GM18520 (cell line): ENCODE measurements around the gene IL31RA.
"Not testable (repeated sequence)": the region's sequence is repeated elsewhere in the genome, so short reads cannot be mapped to it uniquely, and the experiment has no call there.

Experiments
- ATAC-seq: cut with Tn5 transposase; IDR thresholded peaks from one replicate; pipeline ENCODE4 v1.9.1; 2021; ENCODE audit not compliant: unreplicated experiment

Gene IL31RA

DNA sequence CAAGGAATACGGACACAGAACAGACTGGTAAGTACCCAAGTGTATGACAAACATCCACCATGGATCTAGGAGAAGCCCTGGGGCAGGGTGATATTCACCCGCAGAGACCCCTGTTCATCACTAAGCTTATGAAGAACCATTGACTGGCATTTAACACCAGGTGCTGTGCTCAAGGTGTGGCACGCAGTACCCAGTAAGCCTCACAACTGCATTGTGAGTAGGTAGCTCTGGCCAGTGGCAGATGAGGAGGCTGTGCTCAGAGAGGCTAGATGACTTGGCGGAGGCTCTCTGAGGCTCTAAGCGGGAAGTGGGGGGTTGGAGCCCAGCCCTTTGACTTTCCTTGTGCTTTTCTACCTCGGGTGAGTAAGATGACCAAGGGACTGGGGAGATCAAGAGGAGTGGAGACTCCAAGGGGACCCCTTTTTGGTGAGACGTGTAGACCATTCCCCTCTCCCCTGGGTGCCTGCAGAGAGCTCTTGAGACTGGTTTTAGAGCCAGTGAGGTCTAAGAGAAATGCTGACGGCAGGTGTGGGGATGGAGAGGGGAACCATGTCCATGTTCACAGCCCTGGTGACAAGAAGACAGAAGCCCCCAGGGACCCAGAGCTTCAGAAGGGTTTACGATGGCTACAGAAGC is 72.8 kb downstream of the IL31RA start:
- no peak for ATAC-seq

DNA sequence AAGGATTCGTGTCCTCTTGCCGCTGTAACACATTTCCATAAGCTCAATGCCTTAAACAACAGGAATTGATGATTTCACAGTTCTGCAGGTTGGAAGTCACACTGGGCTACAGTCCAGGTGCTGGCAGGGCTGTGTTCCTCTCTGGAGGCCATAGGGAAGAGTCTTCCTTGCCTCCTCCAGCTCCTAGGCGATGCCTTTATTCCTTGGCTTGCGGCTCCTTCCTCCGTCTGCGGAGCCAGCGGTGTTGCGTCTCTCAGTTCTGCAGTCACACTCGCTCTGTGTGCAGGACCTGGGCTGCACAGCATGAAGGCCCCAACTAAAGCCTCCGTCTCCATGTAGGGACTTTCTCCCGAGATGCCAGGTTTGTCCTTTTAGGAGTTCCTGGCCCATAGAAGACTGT is 73.6 kb downstream of the IL31RA start:
- ATAC-seq: no peak

DNA sequence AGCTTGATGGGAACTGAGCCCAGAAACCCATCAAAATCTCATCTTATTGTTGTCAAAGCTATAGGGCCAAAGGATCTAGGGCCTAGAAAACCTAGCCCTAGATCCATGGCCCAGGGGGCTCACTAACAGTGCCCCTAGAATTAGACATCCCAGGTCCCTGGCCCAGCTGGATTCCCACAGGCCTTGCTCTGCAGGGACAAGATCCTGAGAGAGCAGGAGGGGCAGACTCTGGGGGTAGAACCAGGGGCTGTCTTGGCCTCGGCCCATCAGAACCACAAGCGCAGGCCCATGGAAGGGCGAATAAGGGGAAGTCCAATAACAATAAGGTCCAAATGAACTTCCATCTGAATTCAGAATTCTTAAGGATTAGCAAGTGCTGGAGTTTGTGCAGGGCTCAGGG is 74.0 kb downstream of the IL31RA start:
- no peak for ATAC-seq

DNA sequence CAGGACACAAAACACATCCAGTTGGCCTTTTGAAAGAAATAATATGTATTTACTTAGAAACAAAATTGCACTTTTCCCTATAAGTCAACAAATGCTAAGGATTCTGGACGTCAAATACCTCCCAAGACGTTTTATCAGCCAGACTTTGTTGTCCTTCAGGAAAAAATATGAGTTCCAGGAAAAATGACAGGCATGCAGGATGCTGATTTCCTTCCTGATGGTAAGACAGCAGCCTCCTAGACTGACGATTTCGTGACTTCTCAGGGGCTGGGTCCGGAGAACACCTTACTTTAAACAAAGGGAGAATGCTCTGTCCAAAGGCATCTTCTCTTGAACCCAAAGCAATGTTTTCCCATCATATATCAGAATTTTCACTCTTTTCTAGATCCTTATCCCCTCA is 74.6 kb downstream of the IL31RA start:
- no peak for ATAC-seq

DNA sequence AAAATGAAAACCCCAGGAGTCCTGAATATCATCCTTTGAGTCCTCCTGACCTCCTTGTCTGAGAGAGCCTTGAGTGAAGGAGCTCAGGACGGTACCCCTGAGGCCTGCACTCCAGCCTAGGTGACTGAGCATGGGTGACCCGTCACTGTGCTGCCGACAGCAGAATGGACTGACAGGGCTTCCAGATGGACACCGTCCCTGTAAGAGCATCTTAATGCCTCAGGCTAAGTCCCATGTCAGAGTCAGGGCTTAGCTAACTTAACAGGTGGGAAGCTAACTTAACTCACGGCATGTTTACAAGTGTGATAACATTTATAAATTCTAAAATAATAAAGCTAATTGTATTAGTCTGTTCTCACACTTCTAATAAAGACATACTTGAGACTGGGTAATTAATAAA is 75.3 kb downstream of the IL31RA start:
- no peak for ATAC-seq

DNA sequence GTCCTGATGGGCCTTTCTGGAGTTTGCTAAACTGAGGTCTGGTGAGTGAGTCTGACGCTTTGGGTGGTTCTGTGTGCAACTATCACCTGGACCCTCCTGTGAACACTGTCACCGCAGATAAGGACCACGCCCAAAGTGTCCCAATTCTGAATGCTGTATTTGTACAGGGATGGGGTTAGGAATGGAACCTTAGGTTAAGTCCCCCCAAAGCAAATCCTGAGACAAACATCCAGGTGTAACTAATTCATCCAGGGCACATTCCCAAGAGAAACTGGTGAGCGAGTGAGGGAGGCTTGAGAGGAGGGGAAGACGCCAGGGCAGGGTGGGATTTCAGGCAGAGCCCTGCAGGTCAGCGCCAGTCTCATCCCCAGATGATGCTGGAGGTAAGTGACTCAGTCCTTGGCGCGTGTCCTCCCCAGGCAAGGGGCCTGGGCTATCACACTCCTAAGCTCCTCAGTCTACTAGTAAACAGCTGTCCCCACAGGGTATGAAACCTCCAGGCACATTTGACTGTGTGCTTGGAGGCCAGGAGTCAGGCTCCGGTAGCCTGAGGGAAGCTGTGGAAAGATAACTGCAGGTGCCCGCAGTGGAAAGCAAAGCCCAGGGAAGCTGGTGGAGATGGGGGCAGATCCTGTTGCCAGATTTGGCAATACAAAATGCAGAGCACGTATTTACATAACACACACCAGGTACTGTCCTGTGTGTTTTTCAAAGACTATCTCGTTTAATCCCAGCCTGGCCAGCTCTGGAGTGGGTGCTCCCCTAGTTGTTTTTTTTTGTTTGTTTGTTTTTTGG is 76.9 kb downstream of the IL31RA start:
- no peak for ATAC-seq

DNA sequence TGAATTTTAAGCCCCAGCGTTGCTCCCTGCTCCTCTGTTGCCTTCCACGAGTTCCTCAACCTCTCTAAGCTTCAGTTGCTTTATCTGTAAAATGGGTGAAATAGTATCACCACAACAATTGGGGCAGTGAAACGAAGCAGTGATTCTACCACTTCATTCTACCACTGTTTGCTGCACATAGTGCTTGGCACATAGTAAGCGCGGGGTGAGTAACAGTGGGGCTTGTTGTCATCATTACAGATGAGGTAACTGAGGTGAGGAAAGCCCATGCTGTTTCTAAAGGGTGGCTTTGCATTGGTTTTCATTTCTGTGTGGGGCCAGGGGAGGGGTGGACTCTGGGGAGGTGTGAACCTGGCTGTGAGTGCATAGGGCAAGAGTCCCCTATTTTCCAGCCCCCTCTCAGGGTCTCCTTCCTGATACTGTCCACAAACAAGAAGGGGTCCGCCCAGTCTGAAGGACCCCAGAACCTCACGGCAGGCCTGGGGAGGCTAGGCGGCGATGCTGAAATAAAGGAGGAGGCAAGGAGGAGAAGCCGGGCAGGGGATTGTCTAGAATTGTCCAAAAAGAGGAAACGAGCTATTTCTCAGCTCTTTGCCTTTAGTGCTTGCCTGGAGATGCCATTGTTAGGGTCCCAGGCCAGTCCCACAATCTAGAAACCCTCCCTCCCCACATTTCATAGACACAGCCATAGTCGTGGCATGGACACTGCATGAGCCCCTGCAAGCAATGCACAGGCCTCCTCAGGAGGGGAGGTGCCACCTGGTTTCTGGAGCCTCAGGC is 78.1 kb downstream of the IL31RA start:
- ATAC-seq: no peak

DNA sequence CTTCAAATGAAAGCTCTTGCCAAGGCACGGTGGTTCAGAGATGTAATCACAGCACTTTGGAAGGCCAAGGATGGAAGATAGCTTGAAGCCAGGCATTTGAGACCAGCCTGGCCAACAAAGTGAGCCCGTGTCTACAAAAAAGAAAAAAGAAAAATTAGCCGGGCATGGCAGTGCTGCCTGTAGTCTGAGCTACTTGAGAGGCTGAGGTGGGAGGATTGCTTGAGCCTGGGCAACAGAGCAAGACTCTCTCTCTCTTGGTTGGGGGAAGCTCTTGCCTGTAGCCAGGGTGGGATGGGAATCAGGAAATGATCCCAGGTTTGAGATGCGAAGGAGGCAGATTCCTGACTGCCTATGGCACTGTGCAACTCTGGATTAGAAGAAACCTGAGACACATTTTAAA is 81.5 kb downstream of the IL31RA start:
- ATAC-seq: no peak

DNA sequence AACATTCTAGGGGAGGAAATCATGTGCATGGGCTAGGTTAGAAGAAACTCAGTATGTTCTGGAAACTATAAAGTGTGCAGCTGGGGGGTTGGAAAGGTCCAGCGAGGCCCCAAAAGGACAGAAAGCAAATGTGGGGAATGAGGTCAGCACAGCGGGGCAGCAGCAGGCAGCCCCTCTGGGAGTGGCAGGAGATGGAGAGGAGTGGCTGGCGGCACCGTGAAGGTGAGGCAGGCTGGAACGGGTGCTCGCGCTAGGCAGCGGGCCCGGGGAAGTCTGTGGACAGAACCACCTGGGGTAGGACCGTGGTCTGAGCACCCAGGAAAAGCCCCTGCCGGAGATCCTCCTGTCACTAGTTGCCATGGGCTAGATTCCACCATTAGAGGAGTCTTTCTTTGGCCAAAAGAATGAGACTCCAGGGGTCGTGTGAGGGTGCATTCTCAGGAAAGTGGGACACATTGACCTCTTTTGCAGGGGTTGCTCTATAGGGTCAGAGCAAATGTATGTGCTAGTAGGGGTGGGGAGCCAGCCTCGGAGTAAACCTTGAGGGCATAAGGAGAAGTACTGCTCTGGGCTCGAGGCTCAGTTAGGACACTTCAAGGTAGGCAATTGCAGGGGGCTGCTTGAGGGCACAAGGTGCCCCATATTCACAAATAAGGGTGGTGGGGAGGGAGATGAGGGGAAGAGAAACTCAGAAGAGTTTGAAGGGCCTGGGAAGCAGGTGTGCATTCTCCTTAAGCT is 82.4 kb downstream of the IL31RA start:
- no peak for ATAC-seq

DNA sequence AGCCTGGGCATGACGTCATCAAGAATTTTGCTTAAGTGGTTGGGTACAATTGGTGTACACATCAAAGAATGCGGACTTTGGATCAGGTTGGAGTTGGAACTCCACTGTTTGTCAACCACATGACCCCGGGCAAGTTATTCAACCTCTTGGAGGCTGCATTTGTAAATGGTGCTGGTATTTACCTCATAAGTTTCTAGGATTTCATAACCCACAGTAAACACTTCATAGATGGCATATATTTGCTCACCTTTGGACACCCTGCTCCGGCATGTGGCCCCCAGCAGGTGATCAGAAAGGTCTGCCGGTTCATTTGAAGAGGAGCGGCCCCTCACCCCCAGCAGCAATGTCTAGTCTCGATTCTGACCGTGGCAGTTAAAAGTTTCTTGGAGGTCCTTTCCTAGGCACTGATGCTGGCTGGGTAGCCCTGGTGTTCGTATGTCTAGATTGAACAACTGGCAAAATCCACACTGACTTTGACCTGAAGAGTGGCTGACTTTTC is 83.0 kb downstream of the IL31RA start:
- ATAC-seq: no peak

DNA sequence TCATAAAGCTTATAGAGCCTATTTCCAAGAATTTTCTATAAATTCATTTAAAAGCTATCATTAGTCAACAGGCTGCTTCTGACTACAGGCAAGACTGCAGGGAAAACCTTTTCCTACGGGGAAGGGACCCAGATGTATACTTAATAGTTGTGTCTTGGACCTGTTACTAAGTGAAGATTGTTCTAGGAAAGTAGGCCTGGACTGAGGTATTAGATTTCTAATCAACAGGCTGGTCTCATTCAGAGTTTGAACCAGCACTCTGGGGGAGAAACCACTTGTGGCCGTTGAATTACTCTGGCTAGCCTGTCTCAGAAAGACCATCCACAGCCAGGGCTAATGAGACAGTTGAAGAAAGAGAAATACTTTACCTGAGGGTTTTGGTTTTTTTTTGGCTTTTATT is 83.6 kb downstream of the IL31RA start:
- no peak for ATAC-seq

DNA sequence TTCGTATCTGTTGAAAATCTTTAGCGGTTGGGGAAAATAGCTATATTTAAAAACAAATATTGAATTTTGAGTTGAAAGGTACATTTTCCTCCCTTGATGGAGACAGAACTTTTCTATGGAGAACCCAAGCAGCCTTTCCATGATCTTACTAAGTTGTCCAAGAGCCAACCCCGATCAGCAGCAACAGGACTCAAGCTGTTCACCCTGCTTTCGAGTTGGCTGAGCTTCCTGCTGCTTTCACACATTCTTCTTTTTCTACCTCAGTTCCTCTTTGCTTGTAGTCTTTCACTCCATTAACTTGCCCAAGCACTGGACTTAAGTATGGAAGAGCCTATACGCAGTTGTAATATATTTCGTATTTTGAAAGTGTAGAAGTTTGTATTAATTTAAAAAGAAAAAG is 84.2 kb downstream of the IL31RA start:
- ATAC-seq: no peak

DNA sequence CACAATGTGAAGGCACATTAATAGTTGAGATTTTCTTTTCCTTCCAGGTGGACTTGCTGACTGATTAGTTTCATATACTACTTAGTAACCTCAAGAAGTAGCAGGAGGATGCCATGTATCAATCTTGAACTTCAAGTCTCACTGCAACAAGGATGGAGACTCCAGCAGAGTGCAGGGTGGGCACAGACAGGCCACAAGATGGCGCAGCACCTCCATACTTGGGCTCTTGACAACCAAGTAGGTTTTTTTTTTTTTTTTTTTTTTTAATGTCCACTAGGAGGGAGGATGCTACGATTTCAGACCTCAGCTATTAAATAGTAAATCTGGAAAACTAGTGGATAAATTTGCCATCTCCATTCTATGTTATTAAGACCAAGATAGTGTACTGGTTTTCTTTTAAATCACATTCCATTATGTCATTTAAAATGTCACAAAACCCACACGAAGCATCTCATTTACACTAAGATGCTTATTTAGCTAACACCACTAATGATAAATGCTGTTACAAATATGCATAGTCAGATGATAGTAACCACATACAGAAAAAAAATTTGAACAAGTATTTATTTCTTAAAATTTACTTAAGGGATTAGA is 85.0 kb downstream of the IL31RA start:
- ATAC-seq: no peak

DNA sequence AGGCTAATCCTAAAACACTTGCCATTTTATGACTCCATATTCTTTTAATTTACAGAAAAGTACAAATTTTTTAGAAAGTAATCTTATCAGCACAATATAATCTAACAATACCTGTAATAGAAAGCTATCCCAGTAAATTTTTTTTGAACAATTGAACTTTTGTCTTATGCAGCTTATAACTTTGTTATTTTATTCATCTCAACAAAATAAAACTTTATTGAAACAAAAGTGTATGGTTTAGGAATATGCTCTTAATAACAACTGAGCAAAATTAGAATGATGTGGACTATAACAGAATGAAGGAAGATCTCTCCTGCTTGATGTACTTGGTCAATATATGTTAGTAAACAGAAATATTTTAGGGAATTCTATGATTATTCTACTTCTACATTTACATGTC is 86.4 kb downstream of the IL31RA start:
- not testable (repeated sequence) for ATAC-seq

DNA sequence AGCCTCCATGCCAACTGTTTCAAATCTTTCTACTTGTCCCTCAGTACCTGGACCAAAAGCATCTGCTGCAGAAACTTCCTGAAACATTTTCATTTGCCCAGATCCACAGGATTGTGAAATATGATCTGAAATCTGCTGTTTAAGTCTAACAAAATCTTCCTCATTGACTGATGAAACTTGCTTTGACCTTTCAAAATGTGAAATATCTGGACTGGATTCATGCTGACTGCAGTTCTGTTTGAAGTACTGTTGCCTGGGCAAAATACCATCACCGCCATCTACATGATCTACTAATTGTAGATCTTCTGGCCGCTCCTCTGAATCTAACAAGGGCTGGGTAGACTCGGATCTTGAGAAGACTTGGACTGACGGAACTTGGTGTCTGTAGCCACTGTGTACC is 90.0 kb downstream of the IL31RA start:
- ATAC-seq: not testable (repeated sequence)

DNA sequence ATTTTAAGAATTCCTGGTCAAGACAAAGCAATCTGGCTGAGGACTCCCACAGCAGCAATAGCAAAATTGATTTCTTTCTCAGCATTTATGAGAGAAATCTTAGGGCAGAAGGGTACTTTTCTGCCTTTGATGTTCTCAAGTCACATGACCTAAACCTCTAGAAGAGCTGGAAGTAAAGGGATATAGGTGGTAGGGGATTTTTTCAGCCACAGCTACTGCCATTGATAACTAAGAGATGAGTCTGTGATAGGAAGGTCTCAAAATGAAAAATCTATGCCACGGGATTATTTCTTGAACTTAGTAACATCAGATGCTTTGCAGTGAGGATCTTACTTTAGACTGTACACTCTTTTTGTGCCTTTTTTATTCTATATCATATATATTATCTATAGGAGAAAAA is 108.1 kb downstream of the IL31RA start:
- ATAC-seq: no peak

DNA sequence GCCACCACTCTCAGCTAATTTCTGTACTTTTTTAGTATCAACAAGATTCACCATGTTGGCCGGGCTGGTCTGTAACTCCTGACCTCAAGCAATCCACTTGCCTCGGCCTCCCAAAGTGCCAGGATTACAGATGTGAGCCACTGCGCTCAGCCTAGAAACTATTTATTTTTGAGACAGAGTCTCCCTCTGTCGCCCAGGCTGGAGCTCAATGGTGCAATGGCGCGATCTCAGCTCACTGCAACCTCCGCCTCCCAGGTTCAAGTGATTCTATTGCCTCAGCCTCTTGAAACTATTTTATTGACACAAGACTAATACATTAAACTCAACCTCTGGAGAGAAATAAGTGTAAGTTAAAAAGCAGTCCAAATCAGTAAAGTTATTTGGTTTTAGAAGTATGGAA is 109.6 kb downstream of the IL31RA start:
- no peak for ATAC-seq

DNA sequence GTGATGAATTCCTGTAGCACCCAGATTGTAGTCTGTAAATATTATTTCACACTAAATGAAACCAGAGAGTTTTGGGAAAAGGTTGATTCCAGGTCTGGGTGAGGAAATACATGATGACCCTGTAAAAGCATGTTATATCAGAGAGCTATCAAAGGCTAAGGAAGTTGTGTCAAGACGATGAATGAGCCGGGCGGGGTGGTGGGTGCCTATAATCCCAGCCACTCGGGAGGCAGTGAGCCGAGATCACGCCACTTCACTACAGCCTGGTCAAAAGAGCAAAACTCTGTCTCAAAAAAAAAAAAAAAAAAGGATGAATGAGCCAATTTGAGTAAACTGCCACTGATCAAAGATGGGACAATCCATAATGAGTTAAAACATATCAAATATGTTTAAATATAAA is 114.4 kb downstream of the IL31RA start:
- ATAC-seq: no peak

DNA sequence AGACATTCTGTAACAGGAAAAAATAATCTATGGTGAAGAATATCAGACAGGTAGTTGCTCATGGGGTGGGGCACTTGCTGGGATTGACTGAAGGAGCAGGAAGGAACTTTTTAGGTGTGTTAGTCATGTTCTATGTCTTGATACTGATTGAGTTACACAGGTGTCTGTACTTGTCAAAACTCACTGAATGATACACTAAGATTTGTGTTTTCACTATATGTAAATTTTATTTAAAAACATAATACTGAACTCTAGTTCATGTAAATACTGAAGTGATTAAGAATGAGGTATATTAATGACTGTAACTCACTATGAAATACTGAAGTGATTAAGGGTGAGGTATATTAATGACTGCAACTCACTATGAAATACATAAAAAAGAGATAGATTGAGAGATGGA is 115.1 kb downstream of the IL31RA start:
- no peak for ATAC-seq

DNA sequence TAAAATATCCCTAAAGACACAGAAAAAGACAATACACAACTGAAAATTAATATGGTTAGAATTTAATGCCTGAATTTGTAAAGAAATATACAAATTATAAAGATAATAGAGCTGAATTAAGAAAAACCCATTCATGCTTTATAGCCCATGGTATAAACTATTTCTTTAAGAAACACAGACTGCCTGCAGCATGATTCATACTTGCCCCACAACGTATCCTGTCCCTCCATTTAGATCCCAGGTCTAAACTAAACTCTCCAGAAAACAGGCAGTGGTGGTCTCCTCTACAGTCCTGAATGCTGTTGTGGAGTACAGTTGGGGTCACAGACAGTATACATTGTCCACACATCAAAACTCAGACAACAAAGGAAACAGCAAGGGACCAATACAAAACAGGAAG is 118.8 kb downstream of the IL31RA start:
- ATAC-seq: no peak
